KMS-11 (cell line): ENCODE results near the gene CORO2B.

Experiments
- H2AFZ ChIP-seq: fragments of 200-600 bp; sonication (generic); 2 replicates; pipeline ENCODE4 v1.6.1; 2016; ENCODE audit warnings: antibody characterized with exemption, mixed run types, low read depth
- H3K27ac ChIP-seq: fragments of 200-600 bp; sonication (generic); 2 replicates; pipeline ENCODE4 v1.6.1; 2016; ENCODE audit warnings: mild to moderate bottlenecking, mixed run types
- H3K27me3 ChIP-seq: fragments of 200-600 bp; sonication (generic); 2 replicates; pipeline ENCODE4 v1.6.1; 2017; ENCODE audit warnings: mild to moderate bottlenecking, low read depth, mixed run types, moderate library complexity; ENCODE audit not compliant: insufficient read depth
- H3K36me3 ChIP-seq: fragments of 200-600 bp; sonication (generic); 2 replicates; pipeline ENCODE4 v1.6.1; 2017; ENCODE audit warnings: mild to moderate bottlenecking, mixed run types; ENCODE audit not compliant: insufficient read depth
- H3K4me1 ChIP-seq: fragments of 200-600 bp; sonication (generic); 2 replicates; pipeline ENCODE4 v1.6.1; 2016; ENCODE audit warnings: mild to moderate bottlenecking, low read depth, mixed run types; ENCODE audit not compliant: poor library complexity, severe bottlenecking
- H3K4me2 ChIP-seq: fragments of 200-600 bp; sonication (generic); 2 replicates; pipeline ENCODE4 v1.7.0; 2016; ENCODE audit warnings: mild to moderate bottlenecking, mixed run types
- H3K4me3 ChIP-seq: fragments of 200-600 bp; sonication (generic); IDR thresholded peaks from 2 replicates; pipeline ENCODE4 v1.6.1; 2017; ENCODE audit warnings: low read depth, low read length, mixed read lengths; ENCODE audit not compliant: insufficient read depth
- H3K79me2 ChIP-seq: fragments of 200-600 bp; sonication (generic); 2 replicates; pipeline ENCODE4 v1.6.1; 2016; ENCODE audit warnings: low read depth, mixed run types; ENCODE audit not compliant: insufficient read depth
- H3K9ac ChIP-seq: fragments of 200-600 bp; sonication (generic); 2 replicates; pipeline ENCODE4 v1.6.1; 2016; ENCODE audit warnings: mild to moderate bottlenecking, mixed run types
- H4K20me1 ChIP-seq: fragments of 200-600 bp; sonication (generic); 2 replicates; pipeline ENCODE4 v1.6.1; 2016; ENCODE audit warnings: mild to moderate bottlenecking, mixed run types; ENCODE audit not compliant: insufficient read depth
- TF ChIP-seq, protein P1 (sequence below): fragments of 200-600 bp; sonication (generic); conservative IDR thresholded peaks from 2 replicates; pipeline ENCODE4 v1.6.1; 2017; ENCODE audit warnings: low read depth, mild to moderate bottlenecking, antibody characterized with exemption, low read length, moderate library complexity, mixed read lengths

Gene CORO2B

DNA sequence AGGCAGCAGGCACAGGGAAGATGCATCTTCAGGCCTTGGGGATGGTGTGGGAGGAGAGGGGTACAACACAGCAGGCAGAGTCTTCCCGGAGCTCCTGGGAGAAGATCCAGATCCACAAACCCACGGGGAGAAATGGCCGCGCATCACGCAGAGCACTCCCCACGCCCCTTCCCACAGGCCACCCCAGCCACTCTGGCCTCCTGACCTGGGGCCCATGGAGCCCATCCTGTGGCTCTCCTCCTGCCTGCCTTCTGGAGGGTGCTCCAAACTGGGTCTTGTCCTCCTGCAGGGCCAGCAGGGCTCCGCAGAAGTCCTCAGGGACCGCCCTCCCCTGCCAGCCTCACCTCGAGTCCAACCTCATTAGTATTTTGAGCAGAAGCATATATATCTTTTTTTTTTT, 17.9 kb downstream of the CORO2B start:
- Histone ChIP-seq H3K79me2 (no peaks in the 10 kb centered on the region), H3K9ac (no peak overlapping the region), H3K27me3 (no peaks in the 10 kb centered on the region), H3K4me3 (no peak overlapping the region), H4K20me1 (no peaks in the 10 kb centered on the region), H3K27ac (no peak overlapping the region), H3K4me2 (no peak overlapping the region), H2AFZ (no peak overlapping the region), H3K4me1 (no peaks in the 10 kb centered on the region), H3K36me3 (no peaks in the 10 kb centered on the region)
- TF ChIP-seq, protein P1, sequence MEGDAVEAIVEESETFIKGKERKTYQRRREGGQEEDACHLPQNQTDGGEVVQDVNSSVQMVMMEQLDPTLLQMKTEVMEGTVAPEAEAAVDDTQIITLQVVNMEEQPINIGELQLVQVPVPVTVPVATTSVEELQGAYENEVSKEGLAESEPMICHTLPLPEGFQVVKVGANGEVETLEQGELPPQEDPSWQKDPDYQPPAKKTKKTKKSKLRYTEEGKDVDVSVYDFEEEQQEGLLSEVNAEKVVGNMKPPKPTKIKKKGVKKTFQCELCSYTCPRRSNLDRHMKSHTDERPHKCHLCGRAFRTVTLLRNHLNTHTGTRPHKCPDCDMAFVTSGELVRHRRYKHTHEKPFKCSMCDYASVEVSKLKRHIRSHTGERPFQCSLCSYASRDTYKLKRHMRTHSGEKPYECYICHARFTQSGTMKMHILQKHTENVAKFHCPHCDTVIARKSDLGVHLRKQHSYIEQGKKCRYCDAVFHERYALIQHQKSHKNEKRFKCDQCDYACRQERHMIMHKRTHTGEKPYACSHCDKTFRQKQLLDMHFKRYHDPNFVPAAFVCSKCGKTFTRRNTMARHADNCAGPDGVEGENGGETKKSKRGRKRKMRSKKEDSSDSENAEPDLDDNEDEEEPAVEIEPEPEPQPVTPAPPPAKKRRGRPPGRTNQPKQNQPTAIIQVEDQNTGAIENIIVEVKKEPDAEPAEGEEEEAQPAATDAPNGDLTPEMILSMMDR = no peak

DNA sequence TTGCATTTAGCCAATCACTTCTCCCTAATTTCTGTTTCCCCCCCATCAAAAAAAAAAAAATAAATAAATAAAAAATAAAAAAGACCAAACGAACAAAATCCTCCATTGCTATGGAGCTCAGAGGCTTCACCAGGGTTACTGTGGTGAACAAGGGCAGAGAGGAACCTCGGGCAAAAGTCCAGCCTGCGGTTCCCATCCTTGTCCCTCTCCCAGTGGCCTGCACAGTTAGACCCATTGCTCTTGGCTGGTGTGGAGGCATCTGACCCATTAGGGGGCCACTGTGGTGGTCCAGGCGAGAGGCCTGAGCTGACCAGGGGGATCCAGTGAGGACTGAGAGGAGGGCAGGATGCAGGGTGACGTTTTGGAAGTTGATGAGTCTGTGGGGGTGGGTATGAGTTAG, 18.8 kb downstream of the CORO2B start:
- Histone ChIP-seq H4K20me1 (no peaks in the 10 kb centered on the region), H3K79me2 (no peaks in the 10 kb centered on the region), H3K4me1 (no peaks in the 10 kb centered on the region)

DNA sequence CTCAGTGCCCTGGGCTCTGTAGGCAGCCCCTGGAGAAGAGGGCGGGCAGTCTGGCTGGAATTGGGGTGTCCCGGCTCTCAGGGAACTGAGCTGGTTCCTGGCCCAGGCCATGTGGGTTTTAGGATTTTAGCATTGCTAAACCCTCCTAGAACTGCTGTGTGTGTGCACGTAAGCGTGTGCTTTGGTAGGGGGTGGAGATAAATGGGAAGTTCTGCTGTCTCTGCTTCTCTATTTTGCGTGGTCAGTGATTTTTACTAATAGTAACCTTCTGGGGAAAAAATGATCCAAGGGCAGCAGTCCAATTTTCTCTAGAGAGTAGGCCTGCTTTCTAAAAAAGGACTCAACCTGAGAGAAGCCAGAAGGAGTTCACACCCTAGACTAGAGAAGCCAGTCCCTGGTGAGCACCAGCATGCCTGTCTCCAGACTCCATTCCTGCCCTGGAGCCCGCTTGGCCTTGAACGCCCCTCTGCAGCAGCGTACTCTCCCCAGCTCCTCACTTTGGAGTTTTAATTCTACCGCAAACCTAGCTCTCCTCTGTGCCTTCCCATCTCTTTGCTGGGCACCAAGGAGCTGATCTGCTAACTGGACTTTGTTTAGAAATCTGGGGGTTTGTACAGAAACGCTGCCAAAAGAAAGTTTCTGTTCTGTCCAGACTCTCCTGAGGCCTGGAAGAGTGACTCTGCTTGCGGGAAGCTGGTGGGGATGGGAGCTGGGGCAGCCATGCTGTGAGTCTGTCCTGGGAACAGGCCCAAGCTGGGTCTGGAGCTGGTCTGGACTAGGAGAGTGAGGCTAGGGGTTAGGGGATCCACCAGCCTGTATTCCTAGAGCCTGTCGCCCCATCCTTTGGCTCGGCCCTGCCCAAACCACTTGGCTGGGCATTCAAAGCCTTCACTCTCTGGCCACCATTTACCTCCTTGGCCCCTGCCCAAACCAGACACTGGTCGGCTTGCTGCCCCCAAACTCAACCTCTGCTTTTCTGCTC, 19.7 kb downstream of the CORO2B start:
- no peak overlapping the region for H2AFZ ChIP-seq
- no peak overlapping the region for H3K4me2 ChIP-seq
- H3K27me3 ChIP-seq = no peaks in the 10 kb centered on the region
- H3K79me2 ChIP-seq = no peaks in the 10 kb centered on the region
- no peak overlapping the region for H3K4me3 ChIP-seq
- no peak overlapping the region for H3K9ac ChIP-seq
- TF ChIP-seq, protein P1 = no peak
- no peaks in the 10 kb centered on the region for H4K20me1 ChIP-seq
- no peaks in the 10 kb centered on the region for H3K4me1 ChIP-seq
- H3K36me3 ChIP-seq = no peaks in the 10 kb centered on the region
- no peak overlapping the region for H3K27ac ChIP-seq

More for the DNA sequence above, 18.8 kb downstream of the CORO2B start:
- no peaks in the 10 kb centered on the region for H3K36me3 ChIP-seq
- H3K4me2 ChIP-seq = no peak overlapping the region
- TF ChIP-seq, protein P1 = no peak
- H3K27me3 ChIP-seq = no peaks in the 10 kb centered on the region
- no peak overlapping the region for H3K27ac ChIP-seq
- no peak overlapping the region for H3K4me3 ChIP-seq
- no peak overlapping the region for H3K9ac ChIP-seq
- H2AFZ ChIP-seq = no peak overlapping the region

DNA sequence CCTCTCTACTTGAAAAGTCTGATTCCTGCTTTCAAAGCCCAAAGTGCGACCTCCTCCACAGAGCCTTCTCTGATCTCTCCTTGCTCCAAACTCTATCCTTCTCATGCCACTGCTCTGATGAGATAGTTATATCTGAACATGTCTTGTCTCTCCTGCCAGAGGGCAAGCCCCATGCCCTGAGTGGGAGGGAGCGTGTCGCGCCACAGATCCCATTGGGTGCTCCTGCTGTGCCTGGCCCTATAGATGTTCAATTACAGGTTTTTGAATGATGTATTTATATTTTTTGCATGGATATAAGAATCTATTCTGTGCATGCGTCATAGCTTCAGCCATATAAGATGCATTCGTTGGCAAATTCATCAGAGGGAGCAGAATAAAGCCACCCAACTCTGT, 20.4 kb downstream of the CORO2B start:
- Histone ChIP-seq H3K4me1 (no peaks in the 10 kb centered on the region), H3K4me2 (no peak overlapping the region), H2AFZ (no peak overlapping the region), H3K4me3 (no peak overlapping the region), H4K20me1 (no peaks in the 10 kb centered on the region), H3K36me3 (no peaks in the 10 kb centered on the region), H3K79me2 (no peaks in the 10 kb centered on the region), H3K27me3 (no peaks in the 10 kb centered on the region), H3K27ac (no peak overlapping the region), H3K9ac (no peak overlapping the region)
- TF ChIP-seq, protein P1 = no peak
